Activated naive CD8-positive, alpha-beta T cell treated with anti-CD3 and anti-CD28 coated beads, Interleukin-2, amount 50 U/mL, for 24 hours (primary cell): ENCODE data around the gene JAZF1.

Experiments
- ATAC-seq: fragments of 150-1000 bp; cut with Tn5 transposase; one replicate; pipeline ENCODE4 v1.10.0; 2021
- DNase-seq: peaks from one replicate; pipeline ENCODE4 v3.0.0; 2021
- H3K27ac Mint-ChIP-seq: one replicate; pipeline ENCODE4 v1.8.0; 2021; ENCODE audit warnings: mild to moderate bottlenecking, mixed read lengths
- H3K27me3 Mint-ChIP-seq: one replicate; pipeline ENCODE4 v1.8.0; 2021; ENCODE audit warnings: mixed read lengths
- H3K36me3 Mint-ChIP-seq: one replicate; pipeline ENCODE4 v1.8.0; 2021; ENCODE audit warnings: low read depth, mixed read lengths
- H3K4me1 Mint-ChIP-seq: one replicate; pipeline ENCODE4 v1.8.0; 2021; ENCODE audit warnings: mixed read lengths
- H3K4me3 Mint-ChIP-seq: one replicate; pipeline ENCODE4 v1.8.0; 2021; ENCODE audit warnings: mild to moderate bottlenecking, moderate library complexity, mixed read lengths
- H3K9me3 Mint-ChIP-seq: one replicate; pipeline ENCODE4 v1.8.0; 2021; ENCODE audit warnings: mixed read lengths

JAZF1 gene

DNA sequence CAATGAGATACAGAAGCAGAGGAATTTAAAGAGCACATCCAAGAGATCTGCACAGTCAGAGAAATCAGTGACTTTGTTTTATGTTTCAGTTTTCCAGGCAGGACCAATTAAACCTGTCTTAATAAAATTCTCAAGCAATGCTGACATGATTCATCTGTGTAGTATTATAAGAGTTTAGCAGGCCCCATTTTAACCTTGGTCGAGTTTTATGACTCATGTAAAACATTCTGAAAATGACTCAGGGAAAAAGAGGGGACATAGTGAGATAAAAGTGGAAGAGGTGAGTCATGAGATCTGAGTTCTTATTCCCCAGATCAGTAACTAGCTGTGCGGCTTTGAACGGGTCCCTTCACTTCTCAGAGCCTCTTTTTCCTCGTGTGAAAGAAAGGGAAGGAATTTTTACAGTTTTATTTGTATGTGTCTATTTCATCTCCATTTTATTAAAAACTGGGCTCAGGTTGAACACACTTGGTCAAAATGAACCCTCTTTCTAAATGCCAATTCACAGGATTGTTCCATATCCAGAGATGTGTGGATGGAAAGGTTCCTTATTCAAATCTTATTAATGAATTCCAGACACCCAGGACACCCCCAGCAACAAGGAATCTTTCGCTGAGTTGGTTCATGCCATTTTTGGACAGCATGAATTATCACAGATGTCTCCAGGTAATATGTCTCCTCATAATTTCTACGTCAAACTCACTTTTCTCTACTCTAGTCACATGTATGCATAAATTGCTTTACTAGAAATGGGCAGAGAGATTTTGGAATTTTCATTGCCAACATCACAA is 143.2 kb downstream of the JAZF1 start:
- Mint-ChIP-seq H3K36me3 (peaks cover 3% of the 10 kb centered on the region), H3K27me3 (peaks cover 4% of the 10 kb centered on the region), H3K4me3 (peak overlapping the region; percentile 2), H3K9me3 (peaks cover 5% of the 10 kb centered on the region), H3K4me1 (peaks cover 48% of the 10 kb centered on the region), H3K27ac (peak overlapping the region; percentile 68)
- ATAC-seq (peak; percentile 88), DNase-seq (no peak)

DNA sequence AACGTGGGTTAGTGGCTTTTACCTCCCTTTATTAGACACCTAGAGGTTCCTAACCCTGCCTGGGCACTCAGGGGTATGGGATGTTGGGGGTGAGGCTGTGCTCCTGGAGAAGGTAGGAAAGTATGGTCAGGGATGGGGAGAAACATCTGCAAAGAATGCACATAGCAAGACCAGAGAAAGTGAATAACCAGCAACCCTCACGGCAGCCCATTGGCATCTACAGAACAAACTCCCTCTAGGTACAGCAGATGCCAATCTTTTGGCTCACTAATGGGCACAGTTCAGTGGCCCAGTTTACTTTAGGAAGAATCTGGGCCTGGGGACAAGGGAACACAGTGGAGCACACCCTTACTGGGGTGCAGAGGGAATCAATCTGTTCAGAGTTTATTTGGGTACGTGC is 143.9 kb downstream of the JAZF1 start:
- H3K27ac Mint-ChIP-seq = peak overlapping the region; percentile 68
- peaks cover 42% of the 10 kb centered on the region for H3K4me1 Mint-ChIP-seq
- no peaks in the 10 kb centered on the region for H3K9me3 Mint-ChIP-seq
- H3K4me3 Mint-ChIP-seq = peak overlapping the region; percentile 2
- DNase-seq = no peak
- H3K27me3 Mint-ChIP-seq = no peaks in the 10 kb centered on the region
- ATAC-seq = no peak
- H3K36me3 Mint-ChIP-seq = peaks cover 3% of the 10 kb centered on the region

DNA sequence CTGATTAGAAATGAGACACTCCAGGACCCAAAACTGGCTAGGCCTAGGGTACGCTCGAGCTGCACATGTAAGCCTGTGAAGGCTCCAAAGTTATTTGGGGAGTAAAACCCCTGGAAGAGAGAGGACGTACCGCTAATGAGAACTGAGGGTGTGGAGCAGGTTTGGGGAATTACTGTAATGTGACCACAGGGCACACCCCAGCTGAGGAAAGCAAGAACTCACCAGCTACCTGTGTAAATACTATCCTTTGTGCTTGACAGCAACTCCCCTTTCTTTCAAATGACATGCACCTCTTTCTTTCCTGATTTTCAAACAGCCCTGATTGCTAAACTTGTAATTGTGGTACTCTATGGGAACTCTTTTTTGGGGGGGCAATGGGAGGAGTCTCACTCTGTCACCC is 147.2 kb downstream of the JAZF1 start:
- H3K4me1 Mint-ChIP-seq = peaks cover 35% of the 10 kb centered on the region
- no peak overlapping the region for H3K4me3 Mint-ChIP-seq
- DNase-seq (no peak), ATAC-seq (no peak)
- no peak overlapping the region for H3K27ac Mint-ChIP-seq
- H3K36me3 Mint-ChIP-seq = peaks cover 3% of the 10 kb centered on the region
- no peaks in the 10 kb centered on the region for H3K9me3 Mint-ChIP-seq
- H3K27me3 Mint-ChIP-seq = no peaks in the 10 kb centered on the region

DNA sequence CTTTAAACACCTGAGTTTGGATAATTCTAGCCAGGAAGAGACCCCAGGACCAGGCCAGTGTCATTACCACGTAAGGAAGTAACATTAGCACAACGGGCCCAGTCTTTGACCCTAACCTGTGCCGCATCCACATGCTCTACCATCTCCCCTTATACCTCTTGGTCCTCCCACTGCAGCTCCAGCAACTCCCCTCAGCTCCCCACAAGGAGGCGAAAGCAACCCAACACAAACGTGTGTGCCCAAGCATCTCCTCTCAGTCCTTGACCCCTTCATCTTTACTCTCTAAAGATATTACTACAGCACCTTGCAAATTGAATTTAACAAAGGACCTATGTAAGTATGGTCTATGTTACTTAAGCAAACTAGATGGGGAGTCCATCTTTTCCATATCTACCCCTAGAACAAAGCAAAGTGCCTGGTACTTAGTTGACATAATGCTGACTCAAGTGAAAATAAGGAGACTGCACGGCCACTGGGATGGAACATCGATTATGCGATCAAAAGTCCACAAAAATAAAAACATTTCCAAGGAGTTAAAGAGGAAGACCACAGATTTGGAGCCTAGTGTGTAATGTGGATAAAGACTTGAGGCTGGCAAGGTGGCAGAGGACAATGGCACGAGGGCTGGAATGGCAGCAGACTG is 147.7 kb downstream of the JAZF1 start:
- Mint-ChIP-seq H3K36me3 (peaks cover 3% of the 10 kb centered on the region), H3K27ac (no peak overlapping the region), H3K9me3 (no peaks in the 10 kb centered on the region), H3K4me3 (no peak overlapping the region), H3K4me1 (peaks cover 31% of the 10 kb centered on the region), H3K27me3 (no peaks in the 10 kb centered on the region)
- ATAC-seq (no peak), DNase-seq (no peak)

DNA sequence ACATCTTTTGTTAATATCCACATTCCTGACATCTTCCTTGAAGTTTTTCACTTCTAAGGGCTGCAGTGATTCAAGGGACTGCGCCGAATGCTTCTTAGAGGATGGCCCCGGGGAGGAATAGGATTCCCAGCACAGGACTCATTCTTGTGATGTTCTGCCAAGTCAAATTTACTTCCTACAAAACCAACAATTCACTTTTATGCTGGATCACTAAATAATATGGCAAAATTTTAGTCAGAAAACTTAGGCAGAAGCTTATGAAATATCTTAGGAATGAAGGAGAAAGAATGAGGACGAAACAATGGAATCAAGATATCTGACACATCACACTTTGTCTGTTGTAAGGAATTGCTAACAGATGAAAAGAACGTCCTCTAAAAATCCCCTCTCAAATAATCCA is 151.5 kb downstream of the JAZF1 start:
- H3K4me1 Mint-ChIP-seq = peaks cover 17% of the 10 kb centered on the region
- peaks cover 3% of the 10 kb centered on the region for H3K36me3 Mint-ChIP-seq
- H3K9me3 Mint-ChIP-seq = no peaks in the 10 kb centered on the region
- DNase-seq (no peak), ATAC-seq (no peak)
- H3K4me3 Mint-ChIP-seq = no peak overlapping the region
- no peaks in the 10 kb centered on the region for H3K27me3 Mint-ChIP-seq
- H3K27ac Mint-ChIP-seq = no peak overlapping the region

DNA sequence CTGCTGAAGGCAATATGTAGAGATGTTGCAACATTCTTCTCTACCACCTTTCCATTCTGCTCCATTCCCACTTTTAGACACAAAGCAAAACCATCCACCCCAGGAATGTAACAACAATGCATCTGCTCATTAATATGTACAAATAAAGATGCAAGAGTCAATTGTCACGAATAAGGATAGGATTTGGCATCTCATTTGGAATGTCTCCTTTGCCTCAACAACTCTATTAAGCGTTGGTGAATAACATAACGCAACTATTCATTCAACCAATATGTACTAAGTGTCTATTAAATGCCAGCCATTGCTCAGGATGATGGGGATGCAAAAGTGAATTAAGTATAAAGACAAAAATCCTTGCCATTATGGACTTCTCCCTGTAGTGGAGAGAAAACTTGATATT is 152.1 kb downstream of the JAZF1 start:
- no peak for ATAC-seq
- H3K4me3 Mint-ChIP-seq = no peak overlapping the region
- no peak overlapping the region for H3K27ac Mint-ChIP-seq
- peaks cover 3% of the 10 kb centered on the region for H3K36me3 Mint-ChIP-seq
- no peaks in the 10 kb centered on the region for H3K9me3 Mint-ChIP-seq
- DNase-seq = no peak
- no peaks in the 10 kb centered on the region for H3K27me3 Mint-ChIP-seq
- peaks cover 15% of the 10 kb centered on the region for H3K4me1 Mint-ChIP-seq

DNA sequence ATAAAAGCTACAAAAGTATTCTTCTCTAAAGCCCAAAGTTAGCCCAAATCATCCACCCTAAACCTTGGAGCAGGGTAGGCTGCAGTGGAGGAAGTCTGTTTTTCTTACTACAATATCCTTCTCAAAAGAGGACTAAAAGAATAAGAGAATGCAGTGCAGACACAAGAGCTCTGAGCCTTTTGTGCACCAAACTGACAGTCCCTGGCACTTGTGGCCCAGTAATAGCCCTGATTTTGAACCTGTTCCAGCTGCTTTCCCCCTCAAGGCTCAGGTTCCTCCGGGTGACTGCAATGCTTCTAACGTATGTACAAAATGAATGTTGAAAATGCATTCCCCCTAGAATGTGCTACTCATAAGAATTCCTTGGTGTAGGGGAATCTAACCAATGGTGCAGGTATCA is 154.4 kb downstream of the JAZF1 start:
- H3K27ac Mint-ChIP-seq = no peak overlapping the region
- no peaks in the 10 kb centered on the region for H3K36me3 Mint-ChIP-seq
- H3K9me3 Mint-ChIP-seq = no peaks in the 10 kb centered on the region
- H3K4me1 Mint-ChIP-seq = peaks cover 11% of the 10 kb centered on the region
- DNase-seq (no peak), ATAC-seq (no peak)
- no peaks in the 10 kb centered on the region for H3K27me3 Mint-ChIP-seq
- H3K4me3 Mint-ChIP-seq = no peak overlapping the region

DNA sequence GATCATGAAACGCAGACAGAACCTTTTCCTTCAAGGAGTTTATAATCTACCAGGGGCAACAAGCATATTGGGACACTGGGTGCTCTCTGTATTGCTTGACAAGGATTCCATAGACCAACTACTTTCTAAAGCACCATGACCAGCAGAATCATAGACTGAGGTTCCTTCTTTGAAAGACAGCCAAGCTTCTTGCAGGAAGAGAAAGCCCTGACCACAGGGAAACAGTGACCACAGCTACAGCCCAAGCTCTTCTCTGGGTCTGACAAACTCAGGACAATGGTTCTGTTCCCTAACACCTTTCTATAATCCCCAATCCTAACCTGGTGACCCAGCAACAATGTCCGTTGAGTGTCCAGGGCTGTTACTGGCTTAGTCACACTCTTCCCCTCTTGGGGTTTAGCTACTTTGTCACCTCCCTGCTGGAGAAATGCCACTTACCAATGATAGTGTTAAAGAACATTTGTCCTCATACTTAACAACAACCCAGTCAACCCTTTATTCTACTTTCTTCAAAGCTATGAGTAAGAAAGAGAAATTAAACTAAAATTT is 155.7 kb downstream of the JAZF1 start:
- no peak for DNase-seq
- Mint-ChIP-seq H3K4me1 (peaks cover 5% of the 10 kb centered on the region), H3K27me3 (no peaks in the 10 kb centered on the region), H3K27ac (no peak overlapping the region), H3K9me3 (no peaks in the 10 kb centered on the region), H3K4me3 (no peak overlapping the region), H3K36me3 (no peaks in the 10 kb centered on the region)
- ATAC-seq = no peak

DNA sequence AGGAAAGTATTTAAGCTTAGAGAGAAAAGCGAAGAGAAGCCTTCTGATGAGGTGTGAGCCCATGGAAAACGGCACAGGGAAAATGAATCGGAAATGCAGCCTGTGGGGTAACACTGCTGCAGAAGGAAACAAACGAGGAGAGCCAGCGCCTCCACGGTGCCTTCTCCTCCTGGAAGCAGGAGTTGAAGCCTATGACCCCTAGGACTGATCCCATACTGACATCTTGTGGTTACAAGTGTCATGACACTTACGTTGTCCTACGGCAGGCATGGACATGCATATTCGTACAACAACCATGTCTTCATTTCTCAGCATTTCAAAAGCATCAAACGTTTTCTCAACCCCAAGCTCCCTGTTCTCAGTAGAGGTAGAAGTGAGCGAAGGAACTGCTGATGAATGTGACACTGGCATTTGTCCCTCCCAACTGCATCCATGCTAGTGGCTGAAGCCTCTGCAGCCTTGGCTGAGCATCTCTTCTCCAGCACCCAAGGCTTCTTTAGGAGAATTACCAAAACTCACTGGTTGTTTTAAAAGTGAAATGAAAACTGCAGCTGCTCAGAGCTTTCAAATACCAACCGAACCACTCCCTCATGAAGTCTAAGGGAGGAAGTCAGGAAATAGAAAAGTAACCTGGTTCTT is 160.2 kb downstream of the JAZF1 start:
- peak; percentile 14 for DNase-seq
- Mint-ChIP-seq H3K27me3 (no peaks in the 10 kb centered on the region), H3K4me1 (no peaks in the 10 kb centered on the region), H3K27ac (no peak overlapping the region), H3K4me3 (no peak overlapping the region), H3K36me3 (peaks cover 2% of the 10 kb centered on the region), H3K9me3 (no peaks in the 10 kb centered on the region)
- peak; percentile 75 for ATAC-seq

DNA sequence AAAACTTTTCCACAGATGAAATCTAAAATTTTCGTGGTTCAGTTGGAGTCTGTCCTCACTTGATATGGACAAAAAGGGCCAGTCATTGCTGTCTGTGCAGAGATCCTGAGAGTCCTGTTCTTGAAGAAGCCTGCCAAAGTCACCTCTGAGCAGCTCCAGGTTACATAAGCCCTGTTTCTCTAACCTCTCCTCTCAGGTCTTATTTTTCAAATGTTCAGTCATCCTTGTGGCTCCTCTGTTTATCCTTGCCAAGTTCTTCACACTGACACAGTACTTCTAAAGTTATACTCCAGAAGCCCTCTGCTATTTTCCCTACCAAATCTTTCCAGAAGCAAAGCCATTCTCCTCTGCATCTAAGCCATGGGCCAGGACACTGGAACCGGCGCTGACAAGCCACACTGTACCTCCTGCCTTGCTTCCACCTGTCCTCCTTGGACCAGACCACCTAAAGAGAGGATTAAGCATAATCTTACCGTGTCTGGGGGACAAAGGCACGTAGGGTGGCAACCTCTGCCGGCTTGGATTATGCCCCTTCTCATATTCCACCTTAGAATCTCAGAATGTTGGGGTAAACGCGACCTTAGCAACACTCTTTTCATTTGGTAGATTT is 161.6 kb downstream of the JAZF1 start:
- ATAC-seq (no peak), DNase-seq (no peak)
- H3K27me3 Mint-ChIP-seq = no peaks in the 10 kb centered on the region
- peaks cover 5% of the 10 kb centered on the region for H3K9me3 Mint-ChIP-seq
- no peak overlapping the region for H3K27ac Mint-ChIP-seq
- H3K4me3 Mint-ChIP-seq = no peak overlapping the region
- H3K36me3 Mint-ChIP-seq = peaks cover 11% of the 10 kb centered on the region
- H3K4me1 Mint-ChIP-seq = no peaks in the 10 kb centered on the region

DNA sequence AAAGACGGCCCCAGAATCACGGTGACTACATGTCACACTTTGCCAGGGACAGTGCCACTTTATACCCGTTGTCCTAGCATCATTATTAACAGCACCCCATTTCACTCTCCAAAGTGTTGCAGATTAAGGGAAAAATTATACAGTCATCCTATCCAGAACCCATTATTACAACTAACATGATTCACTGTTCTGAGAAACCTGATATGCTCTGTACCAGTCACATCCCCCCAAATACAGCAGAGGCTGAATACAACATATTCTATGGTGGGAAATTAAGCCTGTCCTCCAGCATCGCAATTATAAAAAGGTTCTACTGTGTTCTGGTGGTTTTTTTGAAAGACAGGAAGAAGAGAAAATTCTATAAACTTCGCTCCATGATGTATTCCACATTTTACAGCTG is 162.1 kb downstream of the JAZF1 start:
- Mint-ChIP-seq H3K27ac (no peak overlapping the region), H3K4me3 (no peak overlapping the region), H3K36me3 (peaks cover 11% of the 10 kb centered on the region), H3K27me3 (no peaks in the 10 kb centered on the region), H3K4me1 (no peaks in the 10 kb centered on the region), H3K9me3 (peaks cover 5% of the 10 kb centered on the region)
- DNase-seq (no peak), ATAC-seq (no peak)

DNA sequence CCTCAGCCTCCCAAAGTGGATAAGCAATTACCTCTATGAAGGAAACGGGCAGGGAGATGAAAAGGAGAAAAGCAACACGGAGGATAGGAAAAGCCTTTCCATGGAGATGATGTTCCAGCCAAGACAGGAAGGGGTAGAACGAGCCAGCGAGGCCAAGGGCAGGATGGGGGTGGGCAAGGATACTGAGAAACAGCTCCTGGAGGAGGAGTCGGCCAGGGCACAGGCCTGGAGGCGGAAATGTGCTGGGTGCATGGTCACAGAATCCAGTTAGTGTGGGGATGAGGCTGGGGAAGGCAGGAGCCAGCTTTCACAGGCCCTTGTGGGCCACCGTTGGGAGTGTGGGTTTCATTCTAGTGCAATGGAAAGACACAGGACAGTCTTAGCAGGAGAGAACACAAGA is 162.6 kb downstream of the JAZF1 start:
- H3K9me3 Mint-ChIP-seq = peaks cover 5% of the 10 kb centered on the region
- no peaks in the 10 kb centered on the region for H3K4me1 Mint-ChIP-seq
- H3K27ac Mint-ChIP-seq = no peak overlapping the region
- no peaks in the 10 kb centered on the region for H3K27me3 Mint-ChIP-seq
- no peak overlapping the region for H3K4me3 Mint-ChIP-seq
- ATAC-seq (no peak), DNase-seq (no peak)
- peaks cover 11% of the 10 kb centered on the region for H3K36me3 Mint-ChIP-seq

DNA sequence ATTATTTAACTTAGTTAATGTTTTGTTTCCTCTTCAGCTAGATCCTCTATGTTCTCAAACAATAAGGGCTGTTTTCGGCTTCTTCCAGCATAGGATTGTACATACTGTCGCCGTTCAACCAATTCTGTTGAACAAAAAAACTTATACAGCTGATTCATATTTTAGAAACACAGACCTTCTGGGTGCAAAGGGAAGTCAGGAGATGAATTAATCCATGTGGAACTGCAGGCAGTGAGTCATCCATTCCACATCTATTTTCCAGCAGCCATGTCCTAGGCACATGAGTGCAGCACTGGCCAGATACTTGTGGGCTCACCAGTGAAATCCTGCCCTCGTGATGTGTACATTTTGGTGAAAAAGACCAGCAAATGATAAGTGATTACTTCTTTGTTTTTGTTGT is 163.2 kb downstream of the JAZF1 start:
- Mint-ChIP-seq H3K36me3 (peaks cover 11% of the 10 kb centered on the region), H3K4me3 (no peak overlapping the region), H3K27ac (no peak overlapping the region), H3K9me3 (peaks cover 5% of the 10 kb centered on the region), H3K27me3 (no peaks in the 10 kb centered on the region), H3K4me1 (no peaks in the 10 kb centered on the region)
- ATAC-seq (no peak), DNase-seq (no peak)

DNA sequence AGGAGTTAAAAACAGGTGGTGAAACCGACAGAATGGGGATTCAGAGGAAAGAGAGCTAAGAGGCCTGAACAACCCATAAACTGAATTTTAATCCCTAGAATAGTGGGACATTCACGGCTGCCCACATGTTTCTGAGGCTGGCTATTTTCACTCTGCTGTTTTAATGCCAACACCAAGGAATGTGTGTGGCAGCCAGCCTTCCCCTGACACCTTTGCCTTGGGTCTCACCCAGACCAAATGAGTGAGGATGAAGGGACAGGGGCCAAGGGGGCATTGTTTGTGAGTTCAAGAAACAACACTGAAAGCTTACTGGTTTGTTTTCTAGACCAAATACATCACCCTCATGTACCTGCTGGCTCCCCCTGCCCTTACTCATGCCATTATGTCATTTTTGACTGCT is 164.3 kb downstream of the JAZF1 start:
- H3K27ac Mint-ChIP-seq = no peak overlapping the region
- H3K4me3 Mint-ChIP-seq = no peak overlapping the region
- H3K9me3 Mint-ChIP-seq = peaks cover 5% of the 10 kb centered on the region
- no peak for ATAC-seq
- no peaks in the 10 kb centered on the region for H3K4me1 Mint-ChIP-seq
- H3K27me3 Mint-ChIP-seq = no peaks in the 10 kb centered on the region
- DNase-seq = no peak
- peaks cover 11% of the 10 kb centered on the region for H3K36me3 Mint-ChIP-seq
